Measurements from ENCODE around the gene PELI2.

PELI2 gene

GRCh38 chr14:56183631-56184157, 65.5 kb downstream of the PELI2 start:
- no peak overlapping the region for H3K4me3 ChIP-seq (ENCODE audit: low read depth in 1 of 2, low read length in 2 of 2)
- no peak overlapping the region for H3K9ac ChIP-seq (ENCODE audit: low read depth in 1 of 2, low read length in 2 of 2)
- no peaks in the 10 kb centered on the region for H3K9me3 ChIP-seq (ENCODE audit: control insufficient read depth in 1 of 2, low read length in 2 of 2)
- H3K27me3 ChIP-seq (ENCODE audit: control insufficient read depth in 1 of 2, insufficient read depth in 2 of 2, low read length in 2 of 2): no peaks in the 10 kb centered on the region
- H3K27ac ChIP-seq (ENCODE audit: low read depth, low read length): no peak overlapping the region
- H3K4me1 ChIP-seq (ENCODE audit: control insufficient read depth in 1 of 2, insufficient read depth in 2 of 2, low read length in 2 of 2): no peaks in the 10 kb centered on the region
- no peaks in the 10 kb centered on the region for H3K36me3 ChIP-seq (ENCODE audit: control insufficient read depth in 1 of 2, insufficient read depth in 2 of 2, low read length in 2 of 2)

GRCh38 chr14:56185992-56186391, 67.8 kb downstream of the PELI2 start:
- Histone ChIP-seq H3K4me1 (ENCODE audit: control insufficient read depth in 1 of 2, insufficient read depth in 2 of 2, low read length in 2 of 2) (no peaks in the 10 kb centered on the region), H3K9ac (ENCODE audit: low read depth in 1 of 2, low read length in 2 of 2) (no peak overlapping the region), H3K9me3 (ENCODE audit: control insufficient read depth in 1 of 2, low read length in 2 of 2) (no peaks in the 10 kb centered on the region), H3K36me3 (ENCODE audit: control insufficient read depth in 1 of 2, insufficient read depth in 2 of 2, low read length in 2 of 2) (no peaks in the 10 kb centered on the region), H3K27ac (ENCODE audit: low read depth, low read length) (no peak overlapping the region), H3K4me3 (ENCODE audit: low read depth in 1 of 2, low read length in 2 of 2) (no peak overlapping the region), H3K27me3 (ENCODE audit: control insufficient read depth in 1 of 2, insufficient read depth in 2 of 2, low read length in 2 of 2) (no peaks in the 10 kb centered on the region)

GRCh38 chr14:56187736-56188135, 69.5 kb downstream of the PELI2 start:
- H3K27ac ChIP-seq (ENCODE audit: low read depth, low read length): no peak overlapping the region
- no peaks in the 10 kb centered on the region for H3K4me1 ChIP-seq (ENCODE audit: control insufficient read depth in 1 of 2, insufficient read depth in 2 of 2, low read length in 2 of 2)
- H3K4me3 ChIP-seq (ENCODE audit: low read depth in 1 of 2, low read length in 2 of 2): no peak overlapping the region
- no peaks in the 10 kb centered on the region for H3K27me3 ChIP-seq (ENCODE audit: control insufficient read depth in 1 of 2, insufficient read depth in 2 of 2, low read length in 2 of 2)
- H3K36me3 ChIP-seq (ENCODE audit: control insufficient read depth in 1 of 2, insufficient read depth in 2 of 2, low read length in 2 of 2): no peaks in the 10 kb centered on the region
- no peaks in the 10 kb centered on the region for H3K9me3 ChIP-seq (ENCODE audit: control insufficient read depth in 1 of 2, low read length in 2 of 2)
- no peak overlapping the region for H3K9ac ChIP-seq (ENCODE audit: low read depth in 1 of 2, low read length in 2 of 2)

- Histone ChIP-seq H3K9me3 (ENCODE audit: control insufficient read depth in 1 of 2, low read length in 2 of 2) (no peaks in the 10 kb centered on the region), H3K4me3 (ENCODE audit: low read depth in 1 of 2, low read length in 2 of 2) (no peak overlapping the region)
These were observed 71.1 kb downstream of the PELI2 start for GRCh38 chr14:56189307-56189706.

GRCh38 chr14:56193347-56193746, 75.1 kb downstream of the PELI2 start:
- H3K36me3 ChIP-seq (ENCODE audit: control insufficient read depth in 1 of 2, insufficient read depth in 2 of 2, low read length in 2 of 2): no peaks in the 10 kb centered on the region
- no peak overlapping the region for H3K9ac ChIP-seq (ENCODE audit: low read depth in 1 of 2, low read length in 2 of 2)
- H3K27ac ChIP-seq (ENCODE audit: low read depth, low read length): no peak overlapping the region
- H3K4me1 ChIP-seq (ENCODE audit: control insufficient read depth in 1 of 2, insufficient read depth in 2 of 2, low read length in 2 of 2): peaks cover 14 to 17% of the 10 kb centered on the region in 2 donors
- H3K4me3 ChIP-seq (ENCODE audit: low read depth in 1 of 2, low read length in 2 of 2): no peak overlapping the region
- H3K27me3 ChIP-seq (ENCODE audit: control insufficient read depth in 1 of 2, insufficient read depth in 2 of 2, low read length in 2 of 2): no peaks in the 10 kb centered on the region
- no peaks in the 10 kb centered on the region for H3K9me3 ChIP-seq (ENCODE audit: control insufficient read depth in 1 of 2, low read length in 2 of 2)

More at GRCh38 chr14:56189307-56189706, 71.1 kb downstream of the PELI2 start:
- no peaks in the 10 kb centered on the region for H3K27me3 ChIP-seq (ENCODE audit: control insufficient read depth in 1 of 2, insufficient read depth in 2 of 2, low read length in 2 of 2)
- H3K36me3 ChIP-seq (ENCODE audit: control insufficient read depth in 1 of 2, insufficient read depth in 2 of 2, low read length in 2 of 2): no peaks in the 10 kb centered on the region
- H3K27ac ChIP-seq (ENCODE audit: low read depth, low read length): no peak overlapping the region
- peaks cover 0 to 5% of the 10 kb centered on the region in 2 donors for H3K4me1 ChIP-seq (ENCODE audit: control insufficient read depth in 1 of 2, insufficient read depth in 2 of 2, low read length in 2 of 2)
- H3K9ac ChIP-seq (ENCODE audit: low read depth in 1 of 2, low read length in 2 of 2): no peak overlapping the region

- Histone ChIP-seq H3K4me3 (ENCODE audit: low read depth in 1 of 2, low read length in 2 of 2) (no peak overlapping the region), H3K27me3 (ENCODE audit: control insufficient read depth in 1 of 2, insufficient read depth in 2 of 2, low read length in 2 of 2) (no peaks in the 10 kb centered on the region), H3K9me3 (ENCODE audit: control insufficient read depth in 1 of 2, low read length in 2 of 2) (no peaks in the 10 kb centered on the region), H3K9ac (ENCODE audit: low read depth in 1 of 2, low read length in 2 of 2) (no peak overlapping the region), H3K4me1 (ENCODE audit: control insufficient read depth in 1 of 2, insufficient read depth in 2 of 2, low read length in 2 of 2) (peaks cover 14 to 17% of the 10 kb centered on the region in 2 donors), H3K36me3 (ENCODE audit: control insufficient read depth in 1 of 2, insufficient read depth in 2 of 2, low read length in 2 of 2) (no peaks in the 10 kb centered on the region), H3K27ac (ENCODE audit: low read depth, low read length) (no peak overlapping the region)
These were observed 75.8 kb downstream of the PELI2 start for GRCh38 chr14:56194042-56194441.

GRCh38 chr14:56195223-56195622, 77.0 kb downstream of the PELI2 start:
- no peak overlapping the region for H3K27ac ChIP-seq (ENCODE audit: low read depth, low read length)
- no peaks in the 10 kb centered on the region for H3K9me3 ChIP-seq (ENCODE audit: control insufficient read depth in 1 of 2, low read length in 2 of 2)
- peaks cover 21 to 23% of the 10 kb centered on the region in 2 donors for H3K4me1 ChIP-seq (ENCODE audit: control insufficient read depth in 1 of 2, insufficient read depth in 2 of 2, low read length in 2 of 2)
- H3K27me3 ChIP-seq (ENCODE audit: control insufficient read depth in 1 of 2, insufficient read depth in 2 of 2, low read length in 2 of 2): no peaks in the 10 kb centered on the region
- H3K4me3 ChIP-seq (ENCODE audit: low read depth in 1 of 2, low read length in 2 of 2): no peak overlapping the region
- no peak overlapping the region for H3K9ac ChIP-seq (ENCODE audit: low read depth in 1 of 2, low read length in 2 of 2)
- no peaks in the 10 kb centered on the region for H3K36me3 ChIP-seq (ENCODE audit: control insufficient read depth in 1 of 2, insufficient read depth in 2 of 2, low read length in 2 of 2)

GRCh38 chr14:56195704-56196103, 77.5 kb downstream of the PELI2 start:
- H3K4me1 ChIP-seq (ENCODE audit: control insufficient read depth in 1 of 2, insufficient read depth in 2 of 2, low read length in 2 of 2): peaks cover 21 to 26% of the 10 kb centered on the region in 2 donors
- no peak overlapping the region for H3K4me3 ChIP-seq (ENCODE audit: low read depth in 1 of 2, low read length in 2 of 2)
- no peaks in the 10 kb centered on the region for H3K27me3 ChIP-seq (ENCODE audit: control insufficient read depth in 1 of 2, insufficient read depth in 2 of 2, low read length in 2 of 2)
- H3K9me3 ChIP-seq (ENCODE audit: control insufficient read depth in 1 of 2, low read length in 2 of 2): no peaks in the 10 kb centered on the region
- no peaks in the 10 kb centered on the region for H3K36me3 ChIP-seq (ENCODE audit: control insufficient read depth in 1 of 2, insufficient read depth in 2 of 2, low read length in 2 of 2)
- H3K27ac ChIP-seq (ENCODE audit: low read depth, low read length): no peak overlapping the region
- H3K9ac ChIP-seq (ENCODE audit: low read depth in 1 of 2, low read length in 2 of 2): no peak overlapping the region

GRCh38 chr14:56196274-56196673, 78.1 kb downstream of the PELI2 start:
- Histone ChIP-seq H3K4me1 (ENCODE audit: control insufficient read depth in 1 of 2, insufficient read depth in 2 of 2, low read length in 2 of 2) (peaks cover 21 to 26% of the 10 kb centered on the region in 2 donors), H3K9ac (ENCODE audit: low read depth in 1 of 2, low read length in 2 of 2) (no peak overlapping the region), H3K27ac (ENCODE audit: low read depth, low read length) (no peak overlapping the region), H3K27me3 (ENCODE audit: control insufficient read depth in 1 of 2, insufficient read depth in 2 of 2, low read length in 2 of 2) (no peaks in the 10 kb centered on the region), H3K4me3 (ENCODE audit: low read depth in 1 of 2, low read length in 2 of 2) (no peak overlapping the region), H3K9me3 (ENCODE audit: control insufficient read depth in 1 of 2, low read length in 2 of 2) (no peaks in the 10 kb centered on the region), H3K36me3 (ENCODE audit: control insufficient read depth in 1 of 2, insufficient read depth in 2 of 2, low read length in 2 of 2) (no peaks in the 10 kb centered on the region)

GRCh38 chr14:56197150-56197549, 78.9 kb downstream of the PELI2 start:
- no peaks in the 10 kb centered on the region for H3K9me3 ChIP-seq (ENCODE audit: control insufficient read depth in 1 of 2, low read length in 2 of 2)
- H3K4me1 ChIP-seq (ENCODE audit: control insufficient read depth in 1 of 2, insufficient read depth in 2 of 2, low read length in 2 of 2): peaks cover 22 to 26% of the 10 kb centered on the region in 2 donors
- no peaks in the 10 kb centered on the region for H3K27me3 ChIP-seq (ENCODE audit: control insufficient read depth in 1 of 2, insufficient read depth in 2 of 2, low read length in 2 of 2)
- no peak overlapping the region for H3K4me3 ChIP-seq (ENCODE audit: low read depth in 1 of 2, low read length in 2 of 2)
- no peak overlapping the region for H3K27ac ChIP-seq (ENCODE audit: low read depth, low read length)
- no peak overlapping the region for H3K9ac ChIP-seq (ENCODE audit: low read depth in 1 of 2, low read length in 2 of 2)
- no peaks in the 10 kb centered on the region for H3K36me3 ChIP-seq (ENCODE audit: control insufficient read depth in 1 of 2, insufficient read depth in 2 of 2, low read length in 2 of 2)

GRCh38 chr14:56198438-56198837, 80.2 kb downstream of the PELI2 start:
- Histone ChIP-seq H3K27me3 (ENCODE audit: control insufficient read depth in 1 of 2, insufficient read depth in 2 of 2, low read length in 2 of 2) (no peaks in the 10 kb centered on the region), H3K4me1 (ENCODE audit: control insufficient read depth in 1 of 2, insufficient read depth in 2 of 2, low read length in 2 of 2) (peaks cover 30 to 34% of the 10 kb centered on the region in 2 donors), H3K36me3 (ENCODE audit: control insufficient read depth in 1 of 2, insufficient read depth in 2 of 2, low read length in 2 of 2) (no peaks in the 10 kb centered on the region), H3K9ac (ENCODE audit: low read depth in 1 of 2, low read length in 2 of 2) (no peak overlapping the region), H3K4me3 (ENCODE audit: low read depth in 1 of 2, low read length in 2 of 2) (no peak overlapping the region), H3K9me3 (ENCODE audit: control insufficient read depth in 1 of 2, low read length in 2 of 2) (no peaks in the 10 kb centered on the region), H3K27ac (ENCODE audit: low read depth, low read length) (no peak overlapping the region)

Data from duodenal mucosa (tissue), 2 donors.